Erythroblast (primary cell): ENCODE measurements around the gene N4BP2L1.

ENCODE experiments used
- GATA1 ChIP-seq: IDR thresholded peaks from 2 replicates; pipeline ENCODE4 v1.6.1; 2011; ENCODE audit warnings: low read depth, mild to moderate bottlenecking, control low read depth, low read length, moderate library complexity
- POLR2A ChIP-seq: IDR thresholded peaks from 2 replicates; pipeline ENCODE4 v1.6.1; 2011; ENCODE audit warnings: mild to moderate bottlenecking, low read length

DNA sequence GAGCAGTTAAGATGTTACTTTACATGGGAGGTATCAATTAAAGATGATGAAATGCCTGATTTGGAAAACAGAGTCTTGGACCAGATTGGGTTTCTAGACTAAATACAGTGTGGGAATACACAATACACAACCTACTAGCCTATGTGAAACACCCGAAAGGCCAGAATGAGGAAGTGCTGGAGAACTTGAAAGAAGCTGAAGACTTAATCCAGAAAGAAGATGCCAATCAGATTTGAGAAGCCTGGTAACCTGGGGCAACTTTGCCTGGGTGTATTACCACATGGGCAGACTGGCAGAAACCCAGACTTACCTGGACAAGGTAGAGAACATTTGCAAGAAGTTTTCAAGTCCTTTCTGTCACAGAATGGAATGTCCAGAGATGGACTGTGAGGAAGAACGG lies 43.2 kb downstream of the N4BP2L1 start:
- TF ChIP-seq POLR2A, result no peak
- no peak for TF ChIP-seq GATA1
